Activated gamma-delta T cell treated with anti-CD3 and anti-CD28 coated beads, Interleukin-2, amount 50 U/mL, for 16 hours (primary cell): ENCODE measurements around the gene UTP4.

Experiments
- DNase-seq: peaks from one replicate; pipeline ENCODE4 v3.0.0-alpha.2; 2020; ENCODE audit warnings: low read depth

UTP4 gene

DNA sequence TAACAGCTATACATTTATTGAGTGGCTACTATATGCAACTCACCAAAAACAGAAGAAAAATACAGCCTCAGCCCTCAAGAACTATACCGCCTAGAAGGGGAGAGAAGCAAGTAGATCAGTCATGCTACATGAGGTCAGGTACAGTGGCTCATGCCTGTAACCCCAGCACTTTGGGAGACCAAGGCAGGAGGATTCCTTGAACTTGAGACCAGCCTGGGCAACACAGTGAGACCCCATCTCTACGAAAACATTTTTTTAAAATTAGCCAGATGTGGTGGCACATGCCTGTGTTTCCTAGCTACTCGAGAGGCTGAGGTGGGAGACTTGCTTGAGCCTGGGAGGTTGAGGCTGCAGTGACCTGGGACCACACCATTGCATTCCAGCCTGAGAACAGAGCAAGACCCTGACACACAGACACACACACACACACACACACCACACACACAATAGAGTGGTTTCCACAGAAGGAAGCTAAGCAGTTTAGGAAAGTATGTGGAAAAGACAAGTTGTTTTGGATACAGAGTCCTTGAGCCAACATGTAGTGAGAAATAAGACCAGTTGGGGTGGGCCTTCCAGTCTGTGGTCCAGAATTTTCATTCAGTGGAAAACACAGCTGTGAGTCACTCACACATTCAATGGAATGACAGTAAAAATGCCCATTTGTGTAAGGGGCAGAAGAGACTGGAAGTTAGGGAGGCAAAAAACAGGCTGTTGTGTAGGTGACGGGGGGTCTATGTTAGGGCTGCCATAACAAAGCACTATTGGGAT is 43.8 kb downstream of the UTP4 start:
- DNase-seq, result no peak

DNA sequence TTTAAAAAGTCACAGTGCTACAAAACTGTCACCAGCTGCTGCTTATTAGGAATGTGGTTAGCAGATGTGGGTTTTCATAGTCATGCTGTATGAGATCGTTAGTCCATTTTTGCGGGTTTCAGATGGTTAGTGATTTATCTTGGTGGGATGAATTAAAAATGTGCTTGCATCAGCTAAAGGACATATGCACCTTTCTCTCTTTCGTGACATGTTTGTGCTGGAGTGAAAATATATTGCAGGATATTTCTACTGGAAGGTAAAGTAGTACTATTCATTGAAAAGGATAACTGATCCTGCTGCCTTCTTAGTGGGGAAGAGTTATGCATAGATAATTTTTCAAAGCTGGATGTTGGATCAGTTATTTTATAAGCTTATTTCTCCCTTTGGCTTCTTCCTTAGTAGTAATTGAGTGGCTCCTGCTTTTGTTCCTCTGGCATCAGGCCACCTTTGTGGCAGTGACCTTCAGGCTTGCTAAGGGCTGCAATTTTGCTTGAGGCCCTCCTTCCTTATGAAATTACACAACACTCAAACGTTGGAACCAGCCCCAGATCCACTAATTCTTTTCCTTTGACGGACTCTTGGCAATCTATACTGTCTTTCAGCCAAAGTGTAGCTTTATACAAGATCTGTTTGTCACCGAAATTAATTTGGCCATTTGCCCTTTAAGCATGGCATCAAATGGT is 47.0 kb downstream of the UTP4 start:
- no peak for DNase-seq

DNA sequence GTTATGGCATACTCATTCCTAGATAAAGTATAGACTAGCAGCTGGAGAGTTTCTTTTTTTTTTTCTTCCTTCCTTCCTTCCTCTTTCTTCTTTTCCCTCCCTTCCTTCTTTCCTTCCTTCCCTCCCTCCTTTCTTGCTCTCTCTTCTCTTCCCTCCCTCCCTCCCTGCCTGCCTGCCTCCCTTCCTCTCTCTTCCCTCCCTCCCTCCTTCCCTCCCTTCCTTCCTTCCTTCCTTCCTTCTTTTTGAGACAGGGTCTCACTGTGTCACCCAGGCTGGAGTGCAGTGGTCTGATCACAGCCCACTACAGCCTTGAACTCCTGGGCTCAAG is 47.5 kb downstream of the UTP4 start:
- no peak for DNase-seq

DNA sequence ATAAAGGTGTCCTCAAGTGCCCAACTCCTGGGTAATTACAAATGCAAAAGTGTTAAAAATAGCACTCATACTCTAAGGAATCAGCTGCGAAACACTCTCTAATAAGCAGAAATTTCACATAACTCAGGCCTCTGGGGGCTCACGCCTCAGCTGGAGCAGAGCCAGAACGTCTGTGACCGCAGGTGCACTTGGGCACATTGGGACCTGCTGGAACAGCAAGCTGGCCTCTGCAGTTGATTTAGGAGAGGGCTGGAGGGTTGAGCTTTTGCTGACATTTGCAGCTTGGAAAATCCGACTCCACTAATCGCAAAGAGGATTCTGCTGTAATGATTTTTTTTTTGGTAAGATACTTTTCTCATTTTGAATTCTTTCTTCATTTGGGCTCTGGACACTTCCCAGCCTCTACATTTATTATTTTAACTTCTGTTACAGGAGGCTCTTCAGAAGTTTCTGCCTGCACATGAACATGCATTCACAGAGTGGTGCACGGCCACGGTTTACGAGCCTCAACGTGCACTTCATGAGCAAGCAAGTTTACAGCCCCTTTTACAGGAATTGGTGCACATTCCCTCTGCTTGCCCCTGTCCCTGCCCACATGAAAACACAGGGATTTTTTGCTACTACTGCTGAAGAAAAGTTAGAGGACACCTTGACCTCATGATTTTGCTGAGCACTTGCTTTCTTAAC is 50.4 kb downstream of the UTP4 start:
- no peak for DNase-seq

DNA sequence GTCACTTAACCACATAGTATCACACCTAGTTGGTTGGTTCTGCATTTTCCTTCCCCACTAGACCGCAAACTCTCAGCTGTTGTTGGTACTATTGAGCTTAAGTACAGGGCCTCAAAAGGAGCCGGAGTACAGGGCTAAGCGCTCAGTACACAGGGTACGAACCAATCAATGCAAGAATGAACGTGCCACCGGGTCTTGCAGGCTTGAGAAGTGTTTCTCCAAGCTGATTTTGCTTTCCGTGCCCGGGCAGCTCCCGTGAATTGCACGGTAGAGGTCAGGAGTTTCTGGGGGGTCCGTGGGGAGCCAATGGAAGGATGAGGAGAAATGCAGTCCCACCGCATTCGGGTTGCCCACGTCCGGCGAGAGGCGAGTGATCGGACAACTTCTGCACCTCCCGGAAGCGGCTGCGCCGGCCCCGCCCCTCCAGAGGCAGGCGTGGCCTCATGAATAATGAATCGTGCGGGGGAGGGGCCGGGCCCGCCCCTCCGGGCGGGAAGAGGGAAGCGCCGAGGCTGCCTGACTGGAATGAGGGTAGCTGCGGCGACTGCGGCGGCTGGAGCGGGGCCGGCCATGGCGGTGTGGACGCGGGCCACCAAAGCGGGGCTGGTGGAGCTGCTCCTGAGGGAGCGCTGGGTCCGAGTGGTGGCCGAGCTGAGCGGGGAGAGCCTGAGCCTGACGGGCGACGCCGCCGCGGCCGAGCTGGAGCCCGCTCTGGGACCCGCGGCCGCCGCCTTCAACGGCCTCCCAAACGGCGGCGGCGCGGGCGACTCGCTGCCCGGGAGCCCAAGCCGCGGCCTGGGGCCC is 54.4 kb downstream of the UTP4 start, which contains the start of gene SNTB2:
Gene SNTB2, plus strand, starts transcription at position 523 of the 804 bp plus-strand sequence. Its CDS starts 3 bp downstream, at position 526.
- DNase-seq, result peak; percentile 57

DNA sequence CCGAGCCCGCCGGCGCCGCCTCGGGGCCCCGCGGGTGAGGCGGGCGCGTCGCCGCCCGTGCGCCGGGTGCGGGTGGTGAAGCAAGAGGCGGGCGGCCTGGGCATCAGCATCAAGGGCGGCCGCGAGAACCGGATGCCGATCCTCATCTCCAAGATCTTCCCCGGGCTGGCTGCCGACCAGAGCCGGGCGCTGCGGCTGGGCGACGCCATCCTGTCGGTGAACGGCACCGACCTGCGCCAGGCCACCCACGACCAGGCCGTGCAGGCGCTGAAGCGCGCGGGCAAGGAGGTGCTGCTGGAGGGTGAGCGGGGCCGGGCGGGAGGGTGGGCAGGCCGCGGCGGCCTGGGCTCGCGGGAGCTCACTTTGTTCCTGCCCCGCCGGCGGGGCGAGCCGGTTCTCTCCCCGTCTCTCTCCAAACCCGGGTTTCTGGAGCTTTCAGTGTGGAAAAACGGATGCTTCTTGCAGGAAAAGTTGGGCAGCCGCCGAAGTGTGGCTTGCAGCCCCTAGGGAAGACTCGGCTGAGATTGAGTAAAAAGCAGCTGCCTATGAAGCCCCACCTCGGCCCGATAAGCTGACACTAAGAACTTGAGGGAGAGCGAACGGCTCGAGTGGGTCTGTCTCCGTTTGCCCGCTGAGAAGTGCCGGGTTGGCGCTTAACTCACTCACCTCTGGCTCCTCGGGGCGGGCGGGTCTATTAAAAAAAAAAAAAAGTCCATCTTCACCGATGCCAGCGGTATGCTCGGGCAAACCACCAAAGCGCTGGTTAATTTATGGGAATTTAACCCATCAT is 55.2 kb downstream of the UTP4 start:
- DNase-seq, result peak; percentile 25

DNA sequence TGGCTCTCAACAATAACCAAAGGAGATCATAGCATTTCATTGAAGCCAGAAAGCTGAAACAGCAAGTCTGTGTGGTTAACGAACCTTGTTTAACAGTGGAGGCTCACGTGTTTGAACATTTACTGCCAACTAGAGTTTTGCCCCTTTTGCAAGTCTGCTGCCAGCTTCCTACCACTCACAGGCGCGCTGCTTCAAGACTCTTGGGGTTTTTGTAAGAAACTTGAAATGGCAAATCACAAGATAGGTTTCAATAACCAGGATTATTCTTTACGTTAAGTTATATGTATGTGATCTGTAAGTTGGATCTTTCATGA is 55.7 kb downstream of the UTP4 start:
- no peak for DNase-seq

DNA sequence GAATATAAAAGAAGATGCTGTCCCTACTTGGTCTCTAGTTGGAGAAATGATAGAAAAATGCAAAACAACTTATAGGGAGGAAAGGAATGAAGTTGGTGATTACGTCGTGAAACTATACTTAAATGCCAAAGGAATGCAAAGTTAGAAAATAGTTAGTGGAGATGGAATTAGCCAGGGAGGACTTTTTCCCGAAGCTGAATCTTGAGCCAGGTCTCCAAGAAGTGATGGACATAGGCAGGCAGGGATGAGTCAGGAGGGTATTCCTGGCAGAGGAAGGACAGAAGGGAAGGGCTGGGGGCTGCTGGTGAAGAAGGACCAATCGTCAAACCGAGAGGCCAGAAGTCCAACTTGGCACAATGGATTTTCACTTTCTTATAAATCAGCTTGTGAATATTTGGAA is 56.3 kb downstream of the UTP4 start:
- no peak for DNase-seq

DNA sequence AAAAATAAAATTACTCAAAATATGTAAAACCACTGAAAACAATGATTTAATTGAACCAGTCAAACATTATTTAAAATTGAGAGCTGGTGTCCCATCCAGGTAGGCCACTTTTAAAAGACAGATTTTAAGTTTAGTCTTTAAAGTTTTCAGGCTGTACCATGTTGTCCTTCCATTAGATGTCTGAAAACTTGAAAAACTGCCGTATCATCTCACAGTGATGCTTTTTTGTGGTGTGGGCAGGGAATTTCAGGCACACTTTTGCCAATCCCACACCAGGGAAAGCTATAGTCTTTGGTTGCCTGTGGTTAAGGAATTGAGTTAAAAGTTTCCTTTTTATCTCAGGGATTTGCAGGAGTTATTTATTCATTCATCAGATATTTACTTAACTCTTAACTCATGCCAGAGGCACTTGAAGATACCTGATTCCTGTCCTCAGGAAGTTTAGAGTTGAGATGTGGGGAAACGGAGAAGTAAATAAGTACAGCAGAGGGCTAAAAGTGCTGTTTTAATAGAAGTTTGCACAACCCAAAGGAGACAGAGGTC is 57.7 kb downstream of the UTP4 start:
- DNase-seq, result no peak

DNA sequence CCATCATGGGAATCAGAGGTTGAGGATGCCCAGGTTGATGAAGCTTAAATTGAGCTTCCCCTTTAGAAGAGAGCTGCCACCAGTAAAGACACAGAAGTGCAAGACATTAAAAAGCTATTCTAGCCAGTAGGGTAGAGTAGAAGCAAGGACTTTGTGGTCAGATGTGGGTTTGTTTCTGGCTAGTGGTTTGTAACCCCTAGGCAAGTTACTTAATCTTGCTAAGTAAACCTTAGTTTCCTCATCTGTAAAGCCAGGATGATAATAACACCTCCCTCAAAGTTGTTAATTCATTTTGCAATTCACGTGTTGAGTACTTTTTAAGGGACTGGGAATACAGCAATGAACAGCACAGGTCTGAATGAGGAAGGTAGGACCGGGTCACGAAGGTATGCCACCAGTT is 58.1 kb downstream of the UTP4 start:
- no peak for DNase-seq

DNA sequence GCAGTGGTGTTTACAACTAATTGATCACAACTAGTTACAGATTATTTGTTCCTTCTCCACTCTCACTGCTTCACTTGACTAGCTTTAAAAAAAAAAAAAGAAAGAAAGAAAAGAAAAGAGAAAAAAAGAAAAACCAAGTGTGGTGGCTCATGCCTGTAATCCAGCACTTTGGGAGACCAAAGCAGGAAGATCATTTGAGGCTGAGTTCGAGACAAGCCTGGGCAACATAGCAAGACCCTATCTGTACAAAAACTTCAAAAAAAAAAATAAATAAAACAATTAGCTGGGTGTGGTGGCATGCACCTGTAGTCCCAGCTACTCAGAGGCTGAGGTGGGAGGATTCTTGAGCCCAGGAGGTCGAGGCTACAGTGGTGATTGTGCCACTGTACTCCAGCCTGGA is 58.7 kb downstream of the UTP4 start:
- no peak for DNase-seq

DNA sequence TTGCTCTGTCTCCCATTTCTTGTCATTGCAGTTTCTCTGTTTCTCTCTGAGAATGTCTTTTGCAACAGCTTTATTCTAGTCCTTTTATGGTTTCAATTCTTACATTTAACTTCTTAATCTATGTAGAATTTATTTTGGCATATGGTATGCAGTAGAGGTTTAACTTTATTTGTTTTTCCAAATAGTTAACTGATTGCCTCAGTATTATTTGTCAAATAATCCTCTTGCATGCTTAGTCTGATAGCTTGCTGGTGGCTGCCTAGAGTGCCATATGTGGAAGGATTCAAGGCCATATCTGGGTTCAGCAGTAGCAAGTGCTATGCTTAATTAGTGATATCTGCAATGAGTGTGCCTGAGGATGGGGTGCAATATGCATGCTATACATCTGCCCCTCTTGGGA is 61.4 kb downstream of the UTP4 start:
- DNase-seq, result no peak

DNA sequence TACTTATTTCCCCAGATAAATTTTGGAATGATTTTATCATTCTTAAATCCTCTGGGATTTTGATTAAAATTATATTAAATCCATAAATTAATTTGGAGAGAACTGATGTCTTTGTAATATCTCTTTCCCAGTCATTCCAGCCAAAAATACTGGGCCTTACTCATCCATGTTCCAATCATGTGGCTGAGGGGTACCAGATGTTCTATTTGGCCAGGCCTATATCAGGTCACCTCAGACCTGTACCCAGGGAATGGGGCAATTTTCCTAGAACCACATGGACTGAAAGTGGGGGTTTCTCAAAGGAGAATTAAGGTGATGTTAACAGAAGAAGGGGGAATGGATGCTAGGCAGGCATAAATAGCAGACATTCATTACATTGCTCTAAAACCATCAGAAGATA is 62.0 kb downstream of the UTP4 start:
- no peak for DNase-seq

DNA sequence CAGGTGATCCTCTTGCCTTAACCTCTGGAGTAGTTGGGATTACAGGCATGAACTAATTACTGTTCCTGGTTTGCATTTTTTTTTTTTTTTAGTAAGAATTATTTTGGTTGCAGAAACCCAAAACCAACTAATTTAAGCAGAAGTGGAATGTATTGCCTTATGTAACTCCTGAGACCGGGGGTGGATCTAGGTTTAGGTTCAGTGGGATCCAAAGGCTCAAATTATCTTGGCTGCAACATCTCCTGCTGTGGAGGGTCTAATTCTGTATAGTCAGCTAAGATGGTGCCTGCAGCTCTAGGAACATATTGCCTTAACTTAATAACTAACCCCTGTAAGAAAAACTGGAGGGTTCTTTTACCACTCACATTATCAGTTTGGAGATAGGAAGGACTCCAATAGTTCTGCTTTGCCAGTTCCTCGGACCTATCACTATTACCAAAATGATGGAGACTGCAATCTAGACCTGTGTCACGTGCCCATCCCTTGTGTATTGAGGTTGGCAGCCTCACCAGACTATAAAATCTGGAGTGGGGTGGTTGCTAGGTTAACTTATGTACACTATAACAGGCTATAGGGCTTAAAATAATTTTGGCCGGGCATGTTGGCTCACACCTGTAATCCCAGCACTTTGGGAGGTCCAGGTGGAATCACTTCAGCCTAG is 63.0 kb downstream of the UTP4 start:
- no peak for DNase-seq

DNA sequence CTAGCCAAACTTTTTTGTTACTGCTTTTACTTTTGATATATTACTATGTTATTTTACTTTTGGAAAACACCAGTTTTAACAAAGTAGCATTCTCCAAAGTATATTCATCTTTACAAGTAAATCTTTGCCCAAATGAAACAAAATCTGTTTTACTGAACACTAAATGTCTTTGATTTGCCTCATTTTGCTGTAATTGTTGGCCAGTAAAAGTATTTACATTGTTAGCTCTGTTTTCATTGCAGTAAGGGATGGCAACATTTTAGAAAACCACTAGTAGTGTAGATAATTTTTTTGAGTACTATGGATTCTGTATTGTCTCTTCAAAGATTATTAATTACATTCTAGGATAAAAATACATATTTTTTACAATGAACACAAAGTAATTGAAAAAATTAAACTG is 65.1 kb downstream of the UTP4 start:
- DNase-seq, result no peak

DNA sequence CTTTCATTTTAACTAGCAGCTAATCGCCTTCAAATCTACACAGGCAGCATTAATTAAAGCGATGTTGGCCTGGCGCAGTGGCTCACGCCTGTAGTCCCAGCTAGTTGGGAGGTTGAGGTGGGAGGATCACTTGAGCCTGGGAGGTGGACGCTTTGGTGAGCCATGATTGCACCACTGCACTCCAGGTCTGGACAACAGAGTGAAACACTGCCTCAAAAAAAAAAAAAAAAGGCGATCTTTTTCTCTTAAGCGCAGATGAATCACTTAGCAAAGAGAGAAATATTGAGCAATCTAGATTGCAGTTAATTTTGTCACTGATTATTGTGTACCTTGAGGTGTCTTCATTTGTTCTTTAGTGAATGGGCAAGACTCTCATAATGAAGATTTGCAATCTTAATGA is 66.9 kb downstream of the UTP4 start:
- no peak for DNase-seq

DNA sequence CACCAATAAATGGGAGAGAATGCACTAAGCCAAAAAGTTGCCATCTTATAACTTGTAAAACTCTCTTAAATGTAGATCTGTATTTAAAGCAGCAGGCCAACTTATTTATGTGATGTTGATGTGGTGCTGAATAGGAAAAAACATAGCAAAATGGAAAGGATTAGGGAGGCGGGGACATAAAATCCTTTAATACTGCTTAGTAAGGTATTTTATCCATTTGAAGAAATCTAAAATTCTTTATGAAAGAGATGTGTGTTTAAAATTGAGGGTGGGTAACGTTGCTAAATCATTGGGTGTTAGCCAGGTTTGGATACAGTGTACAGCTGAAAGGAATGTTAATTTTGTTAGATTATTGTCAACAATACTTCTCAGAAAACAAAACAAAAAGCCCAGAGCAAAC is 68.8 kb downstream of the UTP4 start:
- DNase-seq, result no peak

DNA sequence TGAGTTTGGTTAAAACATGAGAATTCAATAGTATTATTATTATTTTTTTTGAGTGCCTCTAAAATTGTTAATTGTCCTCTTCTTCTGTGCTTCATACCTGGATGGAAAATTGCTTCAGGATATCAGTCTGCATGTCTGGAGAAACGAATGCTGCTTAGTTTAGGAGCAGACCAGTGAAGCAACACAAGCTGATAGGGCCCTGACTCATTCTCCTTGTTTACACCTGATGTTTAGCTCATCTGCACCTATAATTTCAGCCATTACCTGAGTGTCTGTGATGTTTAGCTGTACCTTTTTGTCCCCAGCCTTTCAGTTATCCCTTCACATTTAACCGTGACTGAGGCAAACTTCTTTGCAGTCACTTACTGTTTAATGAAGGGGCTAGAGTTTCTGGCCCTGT is 69.3 kb downstream of the UTP4 start:
- no peak for DNase-seq

DNA sequence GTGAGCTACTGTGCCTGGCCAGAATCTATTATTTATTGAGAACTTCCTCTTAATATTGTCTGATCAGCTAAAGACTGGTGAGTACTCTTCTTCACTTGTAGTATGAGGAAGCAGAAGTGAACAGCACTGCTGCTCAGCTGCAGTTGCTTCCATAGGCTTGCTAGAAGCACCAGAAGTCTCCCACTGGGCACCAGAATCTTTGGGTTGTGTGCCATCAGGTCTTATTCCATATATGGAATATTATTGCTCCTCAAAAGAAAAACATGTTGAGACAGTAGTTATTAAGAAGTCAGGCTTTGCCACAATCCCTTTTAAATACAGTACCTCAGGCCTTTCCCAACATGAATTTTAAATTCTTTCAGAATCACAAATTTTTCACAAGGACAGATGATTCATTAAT is 71.7 kb downstream of the UTP4 start:
- no peak for DNase-seq

DNA sequence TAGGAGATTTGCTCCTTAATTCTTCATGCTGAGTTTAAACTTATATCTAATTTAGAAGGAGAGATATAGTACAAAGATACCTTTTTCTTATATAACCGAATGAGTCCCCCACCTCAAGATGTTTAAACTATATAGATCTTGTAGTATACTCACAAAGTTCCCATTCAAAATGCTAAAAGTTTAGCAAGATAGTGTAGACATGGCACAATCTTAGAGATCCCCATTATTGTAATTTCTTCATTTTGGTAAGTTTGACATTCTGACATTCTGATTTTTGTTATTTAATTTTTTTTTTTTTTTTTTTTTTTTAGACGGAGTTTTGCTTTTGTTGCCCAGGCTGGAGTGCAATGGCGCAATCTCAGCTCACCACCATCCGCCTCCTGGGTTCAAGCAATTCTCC is 77.3 kb downstream of the UTP4 start:
- DNase-seq, result no peak

DNA sequence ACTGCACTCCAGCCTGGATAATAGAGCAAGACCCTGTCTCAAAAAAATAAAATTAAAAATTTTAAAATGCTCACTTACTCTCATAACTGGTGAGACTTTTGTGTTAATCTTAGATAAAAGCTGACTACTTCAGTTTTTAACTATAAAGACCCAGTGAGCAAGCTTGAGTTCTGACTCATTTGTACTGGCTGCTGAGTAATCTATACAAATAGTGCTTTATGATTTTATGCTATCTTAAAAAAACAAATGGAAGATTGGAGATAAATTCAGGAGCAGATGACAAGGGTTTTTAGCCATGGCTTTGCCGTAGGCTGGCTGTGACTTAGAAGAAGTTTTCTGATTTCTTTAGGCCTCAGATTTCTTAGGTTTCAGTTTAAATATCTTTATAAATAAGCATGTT is 85.0 kb downstream of the UTP4 start:
- no peak for DNase-seq
